Erythroblast (primary cell): ENCODE measurements around the gene AEBP1.
"Not testable (repeated sequence)": the region's sequence is repeated elsewhere in the genome, so short reads cannot be mapped to it uniquely, and the experiment has no call there.

Experiments
- DNase-seq, 2 experiments: peaks; one replicate each; lab custom pipeline; 2025; lab: John Stamatoyannopoulos, UW
- GATA1 ChIP-seq: IDR thresholded peaks from 2 replicates; pipeline ENCODE4 v1.6.1; 2011; ENCODE audit warnings: low read depth, mild to moderate bottlenecking, control low read depth, low read length, moderate library complexity
- POLR2A ChIP-seq: IDR thresholded peaks from 2 replicates; pipeline ENCODE4 v1.6.1; 2011; ENCODE audit warnings: mild to moderate bottlenecking, low read length

The AEBP1 gene

DNA sequence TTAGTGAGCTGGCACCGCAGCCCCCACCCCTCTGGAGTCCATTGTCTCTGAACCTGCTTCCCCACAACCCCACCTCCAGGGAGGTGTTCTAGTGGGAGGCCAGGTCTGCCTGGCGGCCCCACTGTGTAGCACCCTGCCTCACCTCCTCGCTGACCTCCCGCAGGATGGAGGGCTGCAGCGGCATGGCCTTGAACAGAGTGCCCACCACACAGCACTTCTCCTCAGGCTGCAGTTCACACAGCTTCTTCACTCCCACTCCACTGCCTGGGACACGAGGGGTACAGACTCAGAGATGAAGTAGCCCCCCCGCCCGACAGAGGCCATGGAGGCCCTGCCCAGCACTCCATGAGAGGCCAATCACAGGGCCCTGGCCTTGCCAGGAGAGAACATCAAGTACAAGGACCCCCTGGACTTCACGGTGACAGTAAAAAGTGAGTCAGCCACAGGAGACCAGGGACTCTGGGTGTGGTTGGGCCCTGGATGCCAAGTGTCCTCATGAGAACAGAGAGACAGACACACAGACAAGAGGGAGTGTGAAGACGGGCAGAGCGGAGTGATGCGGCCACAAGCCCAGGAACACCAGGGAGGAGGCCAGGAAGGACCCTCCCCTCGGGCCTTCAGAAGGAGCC is 13.8 kb downstream of the AEBP1 start:
- TF ChIP-seq POLR2A (no peak), GATA1 (no peak)
- DNase-seq, result no peak

DNA sequence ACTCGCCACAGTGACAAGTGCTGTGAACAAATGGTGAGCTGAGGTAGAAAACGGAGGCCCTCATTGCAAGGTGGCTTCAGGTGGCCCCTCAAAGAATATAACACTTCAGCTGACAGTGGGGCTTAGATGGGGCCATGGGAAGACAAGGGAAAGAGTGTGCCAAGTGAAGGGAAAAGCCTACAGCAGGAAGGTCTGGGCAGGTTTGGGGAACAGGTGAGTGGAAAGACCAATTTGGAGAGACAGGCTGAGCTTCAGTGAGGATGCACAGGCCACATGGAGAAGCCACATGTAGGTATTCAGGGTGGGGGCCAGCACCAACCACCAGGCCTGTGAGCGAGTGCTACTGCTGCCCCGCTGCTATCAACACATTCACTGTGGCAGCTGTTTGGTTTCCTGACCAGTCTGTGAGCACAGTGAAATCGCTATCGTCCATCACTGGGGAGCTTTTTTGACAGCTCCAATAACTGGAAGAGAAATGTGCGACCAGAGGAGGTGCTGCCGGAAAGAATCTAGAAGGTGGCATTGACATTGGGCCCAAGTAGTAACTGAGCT is 15.8 kb downstream of the AEBP1 start:
- TF ChIP-seq POLR2A (no peak), GATA1 (no peak)
- no peak for DNase-seq

DNA sequence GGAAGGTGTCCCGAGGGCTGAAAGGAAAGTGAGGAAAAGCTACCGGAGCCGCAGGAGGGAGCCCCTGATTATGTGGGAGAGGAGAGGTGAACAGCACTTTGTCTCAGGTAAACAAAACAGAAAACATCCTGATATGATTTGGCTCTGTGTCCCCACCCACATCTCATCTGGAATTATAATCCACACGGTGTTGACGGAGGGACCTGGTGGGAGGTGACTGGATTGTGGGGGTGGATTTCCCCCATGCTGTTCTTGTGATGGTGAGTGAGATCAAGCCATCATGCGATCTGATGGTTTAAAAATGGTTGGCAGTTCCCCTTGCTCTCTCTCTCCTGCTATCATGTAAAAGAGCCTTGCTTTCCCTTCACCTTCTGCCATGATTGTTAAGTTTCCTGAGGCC is 16.2 kb downstream of the AEBP1 start:
- no peak for DNase-seq
- TF ChIP-seq GATA1 (no peak), POLR2A (no peak)

DNA sequence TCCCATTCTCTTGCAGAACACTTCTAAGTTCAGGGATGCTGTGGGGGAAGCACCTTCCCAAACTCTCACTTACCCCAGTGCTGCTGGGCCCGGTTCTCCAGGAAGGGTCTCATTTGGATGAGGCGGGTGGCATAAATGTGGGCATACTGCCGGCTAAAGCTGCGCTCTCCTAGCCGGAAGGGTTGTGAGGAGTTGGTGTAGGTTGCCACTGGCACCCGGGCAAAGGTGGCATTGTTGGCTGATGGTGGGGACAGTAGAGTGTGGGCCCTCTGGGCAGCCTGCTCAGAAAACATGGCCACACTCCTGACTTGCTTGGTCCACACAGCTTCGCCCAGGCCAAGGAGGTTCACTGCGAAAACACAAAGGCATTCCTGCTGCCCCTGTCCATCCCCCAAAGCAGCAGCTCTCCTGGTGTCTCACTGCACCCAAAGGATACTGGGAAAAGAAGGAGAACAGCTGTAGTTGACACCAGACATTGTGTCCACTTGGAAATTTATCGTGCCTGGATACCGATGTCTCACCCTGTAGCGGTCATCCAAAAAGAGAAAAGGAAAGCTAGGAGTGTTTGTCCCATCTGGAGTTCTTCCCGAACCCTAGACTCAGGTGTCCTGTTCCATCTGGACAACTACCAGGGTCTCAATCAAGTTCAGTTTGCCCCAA is 17.7 kb downstream of the AEBP1 start:
- TF ChIP-seq GATA1 (no peak), POLR2A (no peak)
- DNase-seq, result no peak

DNA sequence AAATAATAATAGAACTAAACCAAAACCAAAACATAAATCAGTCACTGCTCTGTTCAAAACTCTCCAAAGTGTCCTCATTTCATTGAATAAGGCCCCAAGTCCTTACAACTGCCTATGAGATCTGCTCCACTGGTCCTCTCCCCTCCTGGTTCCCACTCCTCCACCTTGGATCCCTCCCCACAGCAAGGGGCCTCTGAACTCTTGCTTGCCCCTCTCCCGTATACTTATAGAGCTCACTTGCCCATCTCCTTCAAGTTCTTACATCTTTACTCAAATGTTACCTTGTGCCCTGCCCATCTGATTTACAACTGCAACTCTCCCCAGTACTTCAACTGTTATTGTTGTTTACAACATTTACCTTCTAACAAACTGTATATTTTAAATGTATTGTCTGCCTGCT is 18.4 kb downstream of the AEBP1 start:
- DNase-seq, result no peak
- TF ChIP-seq GATA1, result no peak
- no peak for TF ChIP-seq POLR2A

DNA sequence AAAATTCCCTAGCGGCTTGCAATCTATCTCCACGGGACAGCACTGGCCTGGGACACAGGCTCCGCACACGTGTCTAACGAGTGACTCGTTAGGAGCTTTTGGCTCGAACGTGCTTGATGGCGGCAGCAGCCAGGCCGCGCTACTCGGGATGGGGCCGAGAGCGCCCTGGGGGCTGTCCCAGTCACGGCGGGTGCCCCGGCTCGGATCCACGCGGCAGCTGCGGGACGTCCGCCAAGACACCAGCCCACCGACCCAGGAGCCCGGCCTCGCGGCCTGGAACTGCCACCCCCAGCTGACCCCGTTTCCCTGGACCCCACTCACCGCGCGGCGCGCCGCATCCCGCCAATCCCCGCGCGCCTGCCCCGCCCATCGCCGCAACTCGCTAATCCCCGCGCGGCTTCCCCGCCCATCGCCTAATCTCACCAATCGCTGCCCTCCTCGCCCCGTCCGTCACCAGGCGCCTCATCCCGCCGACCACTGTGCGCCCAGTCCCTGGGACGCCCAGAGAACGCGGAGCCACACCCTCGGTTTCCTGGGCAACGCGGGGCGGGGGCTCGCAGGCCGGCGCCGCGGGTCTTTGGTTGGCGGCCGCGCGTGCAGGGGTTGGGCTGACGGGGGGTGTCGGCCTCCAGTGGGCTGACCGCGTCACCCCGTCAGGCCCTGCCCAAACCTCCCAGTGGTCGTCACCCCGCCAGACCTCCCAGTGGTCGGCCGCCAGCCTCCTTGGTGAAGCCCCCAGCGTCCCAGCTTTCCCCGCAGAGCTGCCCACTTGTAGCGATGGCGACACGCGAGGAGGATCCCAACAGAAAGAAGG is 19.3 kb downstream of the AEBP1 start, which contains the start of gene POLD2:
TSS of gene POLD2 (minus strand) at position 359 of the 814 bp plus-strand sequence. CDS start 1,495 bp downstream, outside the sequence.
- no peak for TF ChIP-seq GATA1
- peak; percentile 77 for TF ChIP-seq POLR2A
- DNase-seq, result peak; percentile 96 to 97

DNA sequence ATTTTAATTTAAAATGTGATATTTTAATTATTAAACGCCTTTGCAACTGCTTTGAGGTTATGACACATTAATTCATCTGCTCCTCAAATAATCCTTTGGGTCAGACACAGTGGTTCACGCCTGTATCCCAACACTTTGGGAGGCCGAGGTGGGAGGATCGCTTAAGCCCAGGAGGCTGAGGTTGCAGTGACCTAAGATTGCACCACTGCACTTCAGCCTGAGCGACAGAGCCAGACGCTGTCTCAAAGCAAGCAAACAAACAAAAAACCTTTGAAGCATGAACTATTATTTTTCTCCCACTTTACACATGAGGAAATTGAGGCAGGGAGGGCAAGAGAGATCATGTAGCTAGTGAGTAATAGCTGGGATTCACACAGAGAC is 20.7 kb downstream of the AEBP1 start:
- no peak for TF ChIP-seq POLR2A
- DNase-seq, result no peak

DNA sequence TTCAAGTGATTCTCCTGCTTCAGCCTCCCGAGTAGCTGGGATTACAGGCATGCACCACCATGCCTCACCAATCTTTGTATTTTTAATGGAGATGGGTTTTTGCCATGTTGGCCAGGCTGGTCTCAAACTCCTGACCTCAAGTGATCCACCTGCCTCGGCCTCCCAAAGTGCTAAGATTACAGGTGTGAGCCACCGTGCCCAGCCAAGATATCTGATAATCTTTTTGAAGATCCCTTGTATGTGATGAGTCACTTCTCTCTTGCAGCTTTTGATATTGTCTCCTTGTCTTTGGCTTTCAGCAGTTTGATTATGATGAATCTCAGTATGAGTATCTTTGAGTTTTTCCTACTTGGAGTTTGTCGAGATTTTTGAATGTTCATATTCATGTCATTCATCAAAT is 22.4 kb downstream of the AEBP1 start:
- DNase-seq, result not testable (repeated sequence)

DNA sequence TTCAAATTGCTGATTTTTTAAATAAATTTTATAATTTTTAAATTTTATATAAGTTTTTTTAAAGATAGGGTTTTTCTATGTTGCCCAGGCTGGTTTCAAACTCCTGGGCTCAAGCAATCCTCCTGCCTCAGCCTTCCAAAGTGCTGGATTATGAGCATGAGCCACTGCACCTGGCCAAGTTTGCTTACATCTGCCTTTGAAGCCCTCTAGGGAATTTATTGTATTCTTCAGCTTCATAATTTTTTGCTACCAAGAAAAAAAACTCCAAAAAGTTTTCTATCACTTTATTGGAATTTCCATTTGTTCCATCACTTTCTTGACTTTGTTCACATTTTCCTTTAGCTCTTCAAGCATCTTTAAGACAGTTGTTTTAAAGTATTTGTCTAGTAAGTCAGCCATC is 23.0 kb downstream of the AEBP1 start:
- TF ChIP-seq GATA1 (no peak), POLR2A (no peak)

DNA sequence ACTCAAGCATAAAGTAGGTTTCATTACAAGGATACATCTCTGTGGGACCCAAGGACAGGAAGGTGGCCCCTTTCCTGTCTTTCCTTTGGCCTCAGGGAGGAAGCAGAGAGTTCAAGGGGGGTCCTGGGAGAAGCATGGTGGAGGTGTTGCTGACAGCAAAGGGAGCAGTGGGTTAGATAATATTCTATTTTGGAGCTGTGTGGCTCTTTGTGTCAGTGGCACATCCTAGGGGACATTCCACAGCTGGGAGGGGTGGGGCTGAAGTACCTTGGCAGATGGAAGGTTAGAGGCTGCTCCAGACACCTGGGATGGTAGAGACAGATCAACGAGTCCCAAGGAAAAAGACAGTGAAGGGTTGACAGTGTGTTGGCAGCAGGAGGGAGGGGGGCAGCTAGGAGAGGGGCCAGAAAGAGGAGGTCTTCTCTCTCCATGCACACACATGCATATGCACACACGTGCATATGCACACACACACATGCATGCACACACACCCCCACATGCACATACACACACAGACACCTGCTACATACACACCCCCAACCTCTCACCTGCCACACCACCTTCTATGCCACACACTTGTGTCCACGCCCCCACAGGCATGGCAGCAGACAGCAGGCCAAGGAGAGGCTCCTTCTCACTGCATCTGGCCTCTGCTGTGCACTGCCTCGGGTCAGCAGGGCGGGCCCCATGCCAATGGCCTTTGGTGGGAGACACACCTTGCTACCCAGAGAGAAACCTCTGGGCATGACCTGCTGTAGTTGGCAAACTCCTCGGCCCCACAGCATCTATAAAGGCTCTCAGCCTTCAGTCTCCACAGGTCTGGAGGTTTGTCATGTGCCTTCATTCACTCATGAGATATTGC is 24.8 kb downstream of the AEBP1 start:
- no peak for TF ChIP-seq GATA1
- TF ChIP-seq POLR2A, result no peak
- DNase-seq, result no peak

More for the DNA sequence above, 23.0 kb downstream of the AEBP1 start:
- DNase-seq, result no peak

DNA sequence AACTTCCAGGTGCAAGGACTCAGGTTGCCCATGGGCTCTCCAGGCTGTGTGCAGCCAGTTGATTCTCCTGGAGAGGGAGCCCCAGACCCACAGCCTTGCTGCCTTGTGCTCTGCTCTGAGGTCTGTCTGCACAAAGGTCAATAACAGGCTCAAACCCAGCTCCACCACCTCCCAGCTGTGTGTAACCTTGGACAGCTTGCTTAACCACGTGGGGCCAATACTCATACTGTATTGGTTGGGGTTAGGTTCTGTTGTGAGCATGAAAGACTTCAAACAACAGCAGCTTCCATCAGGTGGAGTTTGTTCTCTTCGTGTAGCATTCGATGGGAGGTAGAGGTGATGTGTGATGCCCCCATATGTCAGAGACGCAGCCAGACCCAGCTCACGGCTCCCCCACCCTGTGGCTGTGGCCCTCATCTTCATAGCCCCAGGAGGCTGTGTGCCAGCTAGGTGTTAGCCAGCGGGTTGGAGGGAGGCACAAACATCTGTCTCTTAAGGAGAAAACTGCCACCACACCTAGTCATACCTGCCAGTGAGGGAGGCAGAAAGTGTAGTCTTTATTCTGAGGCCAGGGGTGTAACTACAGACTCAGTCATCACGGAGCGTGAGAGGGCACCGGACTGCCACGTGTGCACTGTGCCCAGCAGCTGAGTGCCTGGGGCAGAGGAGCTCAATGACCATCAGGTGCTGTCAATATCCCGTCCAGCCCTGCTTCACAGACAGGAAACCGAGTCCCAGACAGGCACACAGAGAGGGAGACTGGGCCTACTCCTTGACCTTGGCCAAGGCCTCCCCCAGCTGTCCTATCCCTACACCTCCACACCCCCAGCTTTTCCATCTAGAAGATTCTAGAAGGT is 27.3 kb downstream of the AEBP1 start:
- TF ChIP-seq GATA1, result no peak
- TF ChIP-seq POLR2A, result no peak
- no peak for DNase-seq

DNA sequence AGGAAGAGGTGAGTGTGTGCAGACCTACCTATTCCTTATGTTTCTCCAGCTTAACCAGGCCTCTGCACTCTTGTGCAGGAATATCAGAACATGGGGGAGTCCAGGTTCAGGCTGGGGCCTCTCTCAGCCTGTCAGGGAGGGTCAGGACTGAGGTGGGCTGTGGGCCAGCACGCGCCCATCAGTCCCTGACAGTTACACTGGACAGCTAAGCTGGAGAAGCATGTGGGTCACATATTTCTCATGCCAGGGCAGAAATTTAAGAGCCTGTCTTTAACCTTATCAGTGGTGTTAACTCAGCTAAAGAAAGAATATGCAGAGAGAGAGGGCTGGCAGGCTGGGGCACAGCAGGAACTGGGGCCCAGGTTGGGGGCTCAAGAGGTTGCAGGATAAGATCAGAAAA is 27.9 kb downstream of the AEBP1 start:
- TF ChIP-seq GATA1 (no peak), POLR2A (no peak)
- no peak for DNase-seq
